ENCODE data around the gene SETD2. TPM values are rescaled to one million over a fixed set of nuclear protein-coding genes. Genes with fewer than 3 reads are reported as not detected.
A peak's percentile ranks its signal among the peaks of the same experiment; 100 is the strongest.

SETD2 gene
- total RNA-seq, 1 experiment from 2014 or later: 28.8 TPM

DNA sequence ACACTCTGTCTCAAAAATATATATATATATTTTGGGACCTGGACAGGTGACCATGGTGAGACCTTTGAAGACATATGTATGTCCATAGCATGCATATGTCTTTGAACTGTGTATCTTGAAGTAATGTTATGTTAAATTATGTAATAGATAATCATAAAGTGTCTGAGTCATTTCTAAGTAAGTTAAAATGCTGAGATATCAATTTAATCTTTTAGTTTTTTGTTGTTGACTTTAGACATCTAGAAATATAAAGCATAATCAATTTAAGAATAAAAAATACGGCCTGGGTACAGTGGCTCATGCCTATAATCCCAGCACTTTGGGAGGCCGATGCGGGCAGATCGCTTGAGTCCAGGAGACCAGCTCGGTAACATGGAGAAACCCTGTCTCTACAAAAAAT lies 12.7 kb upstream of the SETD2 start:
- POLR2A ChIA-PET (ENCODE audit: low non-redundant PET): no interaction called here
- Histone ChIP-seq H3K9me3 (ENCODE audit: low read depth, low read length, poor library complexity, severe bottlenecking) (no peaks in the 10 kb centered on the region), H3K36me3 (ENCODE audit: insufficient read depth, low read length, poor library complexity, severe bottlenecking) (no peaks in the 10 kb centered on the region), H3K27me3 (replicated peaks; ENCODE audit: insufficient read depth, low read depth, low read length, poor library complexity) (no peaks in the 10 kb centered on the region), H3K4me1 (ENCODE audit: insufficient read depth, low read length, poor library complexity, severe bottlenecking) (no peaks in the 10 kb centered on the region), H3K27ac (ENCODE audit: low read depth, low read length, poor library complexity, severe bottlenecking) (no peak overlapping the region), H3K4me3 (ENCODE audit: low read depth, low read length, poor library complexity, severe bottlenecking) (no peak overlapping the region)
- BruUV-seq (replicated peaks): no TSS peak
- CTCF ChIA-PET: no interaction called here
- no peak for DNase-seq (ENCODE audit: low spot score)
- TF ChIP-seq, protein P1, sequence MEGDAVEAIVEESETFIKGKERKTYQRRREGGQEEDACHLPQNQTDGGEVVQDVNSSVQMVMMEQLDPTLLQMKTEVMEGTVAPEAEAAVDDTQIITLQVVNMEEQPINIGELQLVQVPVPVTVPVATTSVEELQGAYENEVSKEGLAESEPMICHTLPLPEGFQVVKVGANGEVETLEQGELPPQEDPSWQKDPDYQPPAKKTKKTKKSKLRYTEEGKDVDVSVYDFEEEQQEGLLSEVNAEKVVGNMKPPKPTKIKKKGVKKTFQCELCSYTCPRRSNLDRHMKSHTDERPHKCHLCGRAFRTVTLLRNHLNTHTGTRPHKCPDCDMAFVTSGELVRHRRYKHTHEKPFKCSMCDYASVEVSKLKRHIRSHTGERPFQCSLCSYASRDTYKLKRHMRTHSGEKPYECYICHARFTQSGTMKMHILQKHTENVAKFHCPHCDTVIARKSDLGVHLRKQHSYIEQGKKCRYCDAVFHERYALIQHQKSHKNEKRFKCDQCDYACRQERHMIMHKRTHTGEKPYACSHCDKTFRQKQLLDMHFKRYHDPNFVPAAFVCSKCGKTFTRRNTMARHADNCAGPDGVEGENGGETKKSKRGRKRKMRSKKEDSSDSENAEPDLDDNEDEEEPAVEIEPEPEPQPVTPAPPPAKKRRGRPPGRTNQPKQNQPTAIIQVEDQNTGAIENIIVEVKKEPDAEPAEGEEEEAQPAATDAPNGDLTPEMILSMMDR (conservative IDR thresholded peaks at IDR 0.05; ENCODE audit: low read depth, low read length): no peak
- intact Hi-C loops (cut with micrococcal nuclease; ENCODE audit: unreplicated experiment): no loop called here

DNA sequence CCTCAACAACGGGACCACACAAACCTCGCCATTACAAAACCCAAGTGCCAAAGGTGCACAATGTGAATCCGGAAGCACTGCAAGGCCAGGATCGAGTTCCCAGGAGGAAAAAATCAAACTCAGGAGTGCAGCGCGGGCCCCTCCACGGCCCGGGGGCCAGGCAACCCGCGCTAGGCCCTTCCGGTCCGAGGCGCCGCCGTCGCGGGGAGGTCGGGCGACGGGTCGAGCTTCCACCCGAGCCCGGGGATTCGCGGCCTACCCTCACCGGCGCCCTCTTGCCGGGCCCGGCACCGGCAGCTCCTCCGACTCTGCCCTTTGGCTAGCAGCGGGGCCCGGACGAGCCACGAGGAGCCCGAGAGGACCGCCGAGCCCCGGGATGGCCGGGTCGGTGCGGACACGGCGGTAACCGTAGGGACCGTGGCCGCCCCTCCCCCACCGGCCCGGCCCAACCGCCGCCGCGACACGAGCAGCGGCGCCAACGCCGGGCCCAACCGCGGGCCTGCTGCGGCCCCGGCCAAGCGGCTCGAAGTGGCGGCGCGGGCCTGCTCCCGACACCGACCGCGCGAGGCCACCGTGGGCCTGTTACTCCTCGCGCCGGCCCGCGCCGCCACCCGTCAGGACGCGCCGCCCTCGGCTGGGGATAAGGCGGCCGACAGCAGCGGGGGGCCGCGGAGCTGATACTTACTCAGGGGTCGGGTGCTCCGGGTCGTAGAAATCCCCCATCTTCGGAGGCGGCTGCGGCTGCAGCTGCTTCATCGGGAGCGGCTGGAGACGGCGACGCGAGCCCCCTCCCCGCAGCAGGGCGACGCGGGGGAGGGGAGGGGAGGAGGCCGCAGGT lies 525 bp downstream of the SETD2 start:
- CTCF ChIA-PET: no interaction called here
- no peak for TF ChIP-seq EZH2 (IDR thresholded peaks at IDR 0.05; ENCODE audit: borderline replicate concordance, low read depth, low read length, poor library complexity, severe bottlenecking)
- TF ChIP-seq, protein P1 (conservative IDR thresholded peaks at IDR 0.05; ENCODE audit: low read depth, low read length): no peak
- Histone ChIP-seq H3K27ac (ENCODE audit: low read depth, low read length, poor library complexity, severe bottlenecking) (peak overlapping the region; percentile 91), H3K4me3 (ENCODE audit: low read depth, low read length, poor library complexity, severe bottlenecking) (peak overlapping the region; percentile 86), H3K4me1 (ENCODE audit: insufficient read depth, low read length, poor library complexity, severe bottlenecking) (peaks cover 4% of the 10 kb centered on the region), H3K9me3 (ENCODE audit: low read depth, low read length, poor library complexity, severe bottlenecking) (no peaks in the 10 kb centered on the region), H3K36me3 (ENCODE audit: insufficient read depth, low read length, poor library complexity, severe bottlenecking) (no peaks in the 10 kb centered on the region), H3K27me3 (replicated peaks; ENCODE audit: insufficient read depth, low read depth, low read length, poor library complexity) (no peaks in the 10 kb centered on the region)
- DNase-seq (ENCODE audit: low spot score): peak; percentile 11
- BruUV-seq (replicated peaks): no TSS peak
- POLR2A ChIA-PET (ENCODE audit: low non-redundant PET): interaction anchor here (0.7 kb wide), 1 partner anchor 18 kb away, joined by 3 read pairs; no protein-coding TSS in a partner anchor
- intact Hi-C loops (cut with micrococcal nuclease; ENCODE audit: unreplicated experiment): no loop called here

DNA sequence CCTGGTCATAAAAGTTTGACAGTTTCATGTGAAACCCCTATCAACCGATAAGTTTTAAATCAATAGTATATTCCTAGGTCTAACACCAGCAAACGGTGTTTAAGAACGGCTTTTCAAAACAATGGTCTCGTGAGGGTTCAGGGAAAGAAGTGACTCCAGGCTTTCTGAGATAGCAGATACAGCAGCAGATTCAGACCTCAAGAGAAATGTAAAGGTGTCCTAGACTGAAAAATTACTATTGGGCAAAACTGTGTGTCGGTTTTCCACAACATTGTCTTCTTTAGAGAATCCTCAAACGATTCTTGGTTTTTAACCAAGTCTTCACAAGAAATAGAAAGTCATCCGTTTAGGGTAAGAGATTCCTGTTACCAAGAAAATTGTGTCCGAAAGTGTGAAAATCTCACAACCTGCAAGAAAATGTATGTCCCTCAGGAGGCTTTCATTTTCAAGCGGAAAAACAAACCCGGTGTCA lies 1.2 kb downstream of the SETD2 start:
- peak overlapping the region; percentile 91 for H3K27ac ChIP-seq (ENCODE audit: low read depth, low read length, poor library complexity, severe bottlenecking)
- H3K9me3 ChIP-seq (ENCODE audit: low read depth, low read length, poor library complexity, severe bottlenecking): no peaks in the 10 kb centered on the region
- ChIA-PET POLR2A (ENCODE audit: low non-redundant PET) (no interaction called here), CTCF (no interaction called here)
- BruUV-seq (replicated peaks): TSS peak; percentile 55
- peaks cover 4% of the 10 kb centered on the region for H3K4me1 ChIP-seq (ENCODE audit: insufficient read depth, low read length, poor library complexity, severe bottlenecking)
- no peak for DNase-seq (ENCODE audit: low spot score)
- H3K36me3 ChIP-seq (ENCODE audit: insufficient read depth, low read length, poor library complexity, severe bottlenecking): no peaks in the 10 kb centered on the region
- TF ChIP-seq EZH2 (IDR thresholded peaks at IDR 0.05; ENCODE audit: borderline replicate concordance, low read depth, low read length, poor library complexity, severe bottlenecking): no peak
- TF ChIP-seq, protein P1 (conservative IDR thresholded peaks at IDR 0.05; ENCODE audit: low read depth, low read length): no peak
- intact Hi-C loops (cut with micrococcal nuclease; ENCODE audit: unreplicated experiment): no loop called here
- H3K27me3 ChIP-seq (replicated peaks; ENCODE audit: insufficient read depth, low read depth, low read length, poor library complexity): no peaks in the 10 kb centered on the region
- H3K4me3 ChIP-seq (ENCODE audit: low read depth, low read length, poor library complexity, severe bottlenecking): peak overlapping the region; percentile 86

All from A673 (cell line).